SKM-1 treated with dmso at 0.1 percent for 144 hours (cell line): Measurements from ENCODE around the gene GSTA1.
"Not testable (repeated sequence)": the region's sequence is repeated elsewhere in the genome, so short reads cannot be mapped to it uniquely, and the experiment has no call there.

Source experiments
- DNase-seq: peaks from one replicate; lab custom pipeline; 2025; ENCODE audit not compliant: unreplicated experiment; lab: John Stamatoyannopoulos, UW

GSTA1 gene

GRCh38 chr6:52809777-52810176, 6.2 kb upstream of the GSTA1 start:
- not testable (repeated sequence) for DNase-seq

DNA sequence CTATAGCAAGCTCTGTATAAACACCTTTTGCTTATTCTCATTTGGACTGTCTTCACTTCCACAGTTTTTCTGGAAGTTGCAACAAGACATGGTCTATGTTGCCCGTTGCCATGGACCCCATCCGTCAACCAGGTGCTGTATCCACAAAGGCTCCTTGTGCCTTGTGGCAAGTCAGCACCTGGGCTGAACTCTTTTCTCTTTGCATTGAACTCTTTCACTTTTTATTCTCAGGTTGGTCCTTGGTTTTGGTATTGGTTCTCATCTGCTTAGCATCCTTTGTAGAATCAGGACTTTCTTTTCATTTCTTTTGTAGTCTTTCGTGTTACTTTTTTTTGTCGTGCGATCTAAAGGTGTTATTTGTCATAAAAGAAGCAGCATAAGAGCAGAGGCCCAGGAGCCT, 5.0 kb upstream of the GSTA1 start:
- no peak for DNase-seq

- no peak for DNase-seq
Measured at GRCh38 chr6:52802806-52803205, 810 bp downstream of the GSTA1 start.

DNA sequence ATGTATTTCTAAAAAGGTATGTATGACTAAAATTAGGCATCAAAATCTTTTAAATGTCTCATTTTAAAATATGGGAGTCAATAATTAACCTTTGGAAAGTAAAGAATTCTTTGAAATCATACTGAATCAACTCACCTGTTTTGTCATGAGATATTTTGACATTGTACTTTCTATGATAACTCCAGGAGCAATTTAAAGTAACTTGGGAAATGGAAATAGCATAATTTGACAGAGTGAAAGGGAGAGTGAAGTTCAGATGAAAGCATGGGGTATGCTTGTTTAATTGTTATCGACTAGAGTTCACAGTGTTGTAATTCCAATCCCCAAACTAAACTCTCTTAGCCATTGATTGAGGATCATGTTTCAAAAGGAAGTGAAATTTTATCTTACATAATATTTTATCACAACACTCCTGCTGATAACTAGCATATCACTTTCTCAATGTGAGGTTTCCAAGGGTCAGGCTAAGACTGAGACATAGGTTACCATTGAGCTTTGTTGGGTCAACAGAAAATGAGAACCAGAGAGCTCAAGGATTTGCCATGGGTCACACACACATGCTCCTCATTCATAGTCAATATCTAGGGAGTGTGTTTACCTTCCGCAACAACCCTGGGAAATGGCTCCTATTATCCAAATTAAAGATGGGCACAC, 2.3 kb downstream of the GSTA1 start:
- DNase-seq = no peak

DNA sequence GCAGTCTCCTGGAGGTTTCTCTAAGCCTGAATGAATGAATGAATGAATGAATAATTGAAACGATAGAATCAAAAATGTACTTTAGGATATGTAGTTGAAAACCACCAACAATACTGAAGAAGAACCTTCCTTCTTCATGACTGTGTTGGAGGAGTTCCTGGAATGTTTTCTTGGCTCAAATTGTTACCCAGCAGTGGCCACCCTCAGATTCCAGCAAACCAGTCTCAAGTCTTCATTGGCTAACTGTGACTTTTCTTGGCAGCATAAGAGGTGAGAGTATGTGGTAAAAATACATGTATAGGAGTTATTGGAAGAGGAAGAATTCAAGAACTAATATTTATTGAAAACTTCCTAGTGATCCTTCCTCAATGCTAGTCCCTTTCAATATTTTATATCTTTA, 4.3 kb downstream of the GSTA1 start:
- not testable (repeated sequence) for DNase-seq

- not testable (repeated sequence) for DNase-seq
Measured at GRCh38 chr6:52794366-52794765, 9.2 kb downstream of the GSTA1 start.

- no peak for DNase-seq
Measured at GRCh38 chr6:52790861-52791260, 12.8 kb downstream of the GSTA1 start.

GRCh38 chr6:52789658-52790057, 14.0 kb downstream of the GSTA1 start:
- not testable (repeated sequence) for DNase-seq

DNA sequence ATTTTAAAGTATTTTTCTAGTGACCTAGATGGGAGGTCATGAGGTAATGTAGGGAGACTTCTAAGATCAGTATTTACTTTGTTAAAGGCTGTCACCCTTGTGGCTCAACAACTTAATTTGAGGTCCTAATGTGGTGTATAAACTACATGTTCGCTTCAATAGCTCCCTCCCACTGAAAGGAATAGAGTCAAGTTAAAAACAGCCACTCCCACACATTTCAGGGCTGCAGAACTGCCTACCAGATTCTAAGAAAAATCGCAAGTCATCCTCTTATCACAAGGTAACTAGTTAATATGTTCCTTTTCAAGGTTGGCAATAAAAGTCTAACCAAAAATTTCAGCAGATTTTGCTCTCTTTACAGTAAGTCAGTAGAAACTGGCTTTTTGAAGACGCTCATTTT, 15.1 kb downstream of the GSTA1 start:
- DNase-seq = no peak

- DNase-seq = no peak
Measured at GRCh38 chr6:52787917-52788316, 15.7 kb downstream of the GSTA1 start.

GRCh38 chr6:52786249-52786956, 17.2 kb downstream of the GSTA1 start:
- no peak for DNase-seq

DNA sequence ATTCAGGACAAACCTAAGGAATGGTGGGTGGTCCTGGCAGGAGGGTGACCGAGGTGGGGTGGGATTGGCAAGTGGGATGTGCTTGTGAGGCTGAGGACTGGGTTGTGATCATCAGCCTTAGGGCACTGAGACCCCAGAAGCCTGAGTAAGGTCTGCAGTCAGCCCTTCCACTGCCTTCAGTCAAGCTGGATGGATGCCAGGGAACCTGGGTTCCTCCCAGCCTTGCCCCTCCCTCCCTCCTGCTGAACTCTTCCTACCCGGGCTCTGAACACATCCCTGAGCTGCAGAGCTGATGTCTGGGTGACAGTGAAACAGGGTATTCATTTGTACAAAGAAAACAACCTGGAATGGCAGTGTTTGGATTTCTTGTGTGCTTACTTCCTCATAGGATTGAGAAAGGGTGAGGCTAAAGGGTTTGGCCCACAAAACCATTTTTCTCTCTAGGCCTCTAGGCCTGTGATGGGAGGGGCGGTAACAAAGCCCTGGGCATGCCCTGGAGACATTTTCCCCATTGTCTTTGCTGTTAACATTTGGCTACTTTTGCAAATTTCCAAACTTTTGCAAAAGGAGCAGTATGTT, 20.8 kb downstream of the GSTA1 start:
- DNase-seq = not testable (repeated sequence)

DNA sequence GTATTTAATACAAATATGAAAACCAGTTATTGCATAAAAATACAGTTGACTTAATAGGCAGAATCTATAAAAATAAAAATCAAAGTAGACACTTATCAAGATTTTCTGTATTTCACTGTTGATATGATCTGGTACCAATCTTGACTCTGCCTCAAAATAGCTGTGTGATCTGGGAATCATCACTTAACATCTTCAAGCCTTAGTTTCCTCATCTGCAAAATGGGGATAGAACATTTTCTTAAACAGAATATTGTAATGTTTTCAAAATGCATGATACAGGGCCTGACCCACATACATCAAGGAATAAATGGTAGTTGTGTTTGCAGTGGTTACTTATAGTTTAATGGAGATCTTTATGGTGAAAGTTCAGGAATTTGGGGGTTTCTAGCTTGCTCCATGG, 21.4 kb downstream of the GSTA1 start:
- not testable (repeated sequence) for DNase-seq

- no peak for DNase-seq
Measured at GRCh38 chr6:52779237-52779636, 24.4 kb downstream of the GSTA1 start.

DNA sequence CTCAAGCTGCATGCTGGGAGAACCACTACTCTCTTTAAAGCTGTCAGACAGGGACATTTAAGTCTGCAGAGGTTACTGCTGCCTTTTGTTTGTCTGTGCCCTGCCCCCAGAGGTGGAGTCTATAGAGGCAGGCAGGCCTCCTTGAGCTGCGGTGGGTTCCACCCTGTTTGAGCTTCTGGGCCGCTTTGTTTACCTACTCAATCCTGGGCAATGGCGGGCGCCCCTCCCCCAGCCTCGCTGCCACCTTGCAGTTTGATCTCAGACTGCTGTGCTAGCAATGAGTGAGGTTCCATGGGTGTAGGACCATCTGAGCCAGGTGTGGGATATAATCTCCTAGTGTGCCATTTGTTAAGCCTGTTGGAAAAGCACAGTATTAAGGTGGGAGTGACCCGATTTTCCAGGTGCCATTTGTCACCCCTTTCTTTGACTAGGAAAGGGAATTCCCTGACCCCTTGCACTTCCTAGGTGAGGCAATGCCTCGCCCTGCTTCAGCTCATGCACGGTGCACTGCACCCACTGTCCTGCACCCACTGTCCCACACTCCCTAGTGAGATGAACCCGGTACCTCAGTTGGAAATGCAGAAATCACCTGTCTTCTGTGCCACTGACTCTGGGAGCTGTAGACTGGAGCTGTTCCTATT, 26.8 kb downstream of the GSTA1 start:
- DNase-seq = not testable (repeated sequence)

DNA sequence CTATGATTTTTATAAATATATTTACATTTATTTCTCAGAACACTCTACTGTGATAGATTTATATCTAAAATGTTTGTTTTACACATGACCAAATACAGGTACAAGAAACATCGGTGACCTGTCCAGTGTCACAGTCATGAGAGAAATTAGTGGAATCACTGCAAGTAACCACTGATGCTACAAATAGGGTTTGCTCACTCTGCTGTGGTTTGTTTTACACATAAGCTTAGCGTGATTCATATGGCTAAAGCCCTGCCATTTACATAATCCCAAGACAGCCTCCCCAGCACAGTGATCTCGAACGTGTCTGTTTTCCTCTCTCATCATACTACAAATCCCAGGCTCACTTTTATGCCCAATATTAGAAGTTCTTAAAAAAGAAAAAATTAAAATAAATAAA, 34.2 kb downstream of the GSTA1 start:
- not testable (repeated sequence) for DNase-seq

DNA sequence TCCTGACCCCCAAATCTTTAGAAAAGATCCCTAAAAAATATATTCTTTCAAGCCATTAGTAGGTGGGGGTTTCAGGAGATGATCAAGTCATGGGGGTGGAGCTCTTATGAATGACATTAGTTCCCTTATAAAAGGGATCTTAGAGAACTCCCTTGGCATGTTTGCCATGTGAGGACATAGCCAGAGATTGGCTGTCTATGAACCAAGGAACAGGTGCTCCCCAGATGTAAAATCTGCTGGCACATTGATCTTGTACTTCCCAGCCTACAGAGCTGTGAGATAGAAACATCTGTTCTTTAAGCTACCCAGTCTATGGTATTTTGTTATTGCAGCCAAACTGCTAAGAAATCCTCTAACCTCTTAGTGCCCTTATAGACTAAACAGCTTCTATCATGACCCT, 36.0 kb downstream of the GSTA1 start:
- DNase-seq = not testable (repeated sequence)

- not testable (repeated sequence) for DNase-seq
Measured at GRCh38 chr6:52763322-52763916, 40.2 kb downstream of the GSTA1 start, which contains the start of gene GSTA2. TSS of gene GSTA2 (minus strand) at chr6:52763475. CDS start at chr6:52757947, 5,528 bp downstream.

- not testable (repeated sequence) for DNase-seq
Measured at GRCh38 chr6:52761673-52762491, 41.7 kb downstream of the GSTA1 start.

DNA sequence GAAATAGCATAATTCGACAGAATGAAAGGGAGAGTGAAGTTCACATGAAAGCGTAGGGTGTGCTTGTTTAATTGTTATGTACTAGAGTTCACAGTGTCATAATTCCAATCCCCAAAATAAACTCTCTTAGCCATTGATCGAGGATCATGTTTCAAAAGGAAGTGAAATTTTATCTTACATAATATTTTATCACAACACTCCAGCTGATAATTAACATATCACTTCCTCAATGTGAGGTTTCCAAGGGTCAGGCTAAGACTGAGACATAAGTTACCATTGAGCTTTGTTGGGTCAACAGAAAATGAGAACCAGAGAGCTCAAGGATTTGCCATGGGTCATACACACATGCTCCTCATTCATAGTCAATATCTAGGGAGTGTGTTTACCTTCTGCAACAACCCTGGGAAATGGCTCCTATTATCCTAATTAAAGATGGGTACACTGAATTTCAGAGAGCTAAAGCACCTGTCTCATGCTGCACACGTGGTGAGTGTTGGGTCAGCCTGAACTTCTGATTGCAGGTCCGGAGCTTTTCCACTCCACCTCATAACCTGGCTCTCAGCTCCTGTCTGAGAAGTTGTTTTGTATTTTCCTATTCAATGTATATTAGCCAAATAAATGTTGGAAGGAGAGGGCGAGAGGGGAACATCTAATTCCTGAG, 43.4 kb downstream of the GSTA1 start:
- DNase-seq = no peak
